Epidermal melanocyte (primary cell): Measurements from ENCODE around the gene CX3CL1.
"Not testable (repeated sequence)": the region's sequence is repeated elsewhere in the genome, so short reads cannot be mapped to it uniquely, and the experiment has no call there.

Source experiments
- DNase-seq: peaks from one replicate; pipeline ENCODE4 v3.0.0; 2011; ENCODE audit warnings: low spot score; ENCODE audit not compliant: insufficient read length

Gene CX3CL1

GRCh38 chr16:57357330-57358085 is 14.8 kb upstream of the CX3CL1 start:
- no peak for DNase-seq

GRCh38 chr16:57358086-57358420 is 14.2 kb upstream of the CX3CL1 start:
- DNase-seq, result no peak

GRCh38 chr16:57358527-57359095 is 13.7 kb upstream of the CX3CL1 start, which contains the start of gene CCL22:
CCL22 (plus strand) TSS chr16:57358783; CDS start chr16:57358817, 34 bp downstream.
- DNase-seq, result no peak

- DNase-seq, result no peak
These were observed 11.9 kb upstream of the CX3CL1 start for GRCh38 chr16:57360321-57360935.

GRCh38 chr16:57361404-57361803 is 10.9 kb upstream of the CX3CL1 start:
- DNase-seq, result no peak

GRCh38 chr16:57364143-57364542 is 8.1 kb upstream of the CX3CL1 start:
- no peak for DNase-seq

GRCh38 chr16:57366544-57367040 is 5.7 kb upstream of the CX3CL1 start:
- no peak for DNase-seq

- DNase-seq, result no peak
These were observed 5.1 kb upstream of the CX3CL1 start for GRCh38 chr16:57367116-57367752.

- no peak for DNase-seq
These were observed 557 bp upstream of the CX3CL1 start for GRCh38 chr16:57371494-57372371.

GRCh38 chr16:57373117-57373947 is 1.0 kb downstream of the CX3CL1 start:
- no peak for DNase-seq

- no peak for DNase-seq
These were observed 1.8 kb downstream of the CX3CL1 start for GRCh38 chr16:57374067-57374534.

GRCh38 chr16:57374925-57375465 is 2.7 kb downstream of the CX3CL1 start:
- not testable (repeated sequence) for DNase-seq

GRCh38 chr16:57376313-57376818 is 4.1 kb downstream of the CX3CL1 start:
- no peak for DNase-seq

GRCh38 chr16:57377080-57377841 is 5.0 kb downstream of the CX3CL1 start:
- no peak for DNase-seq

- no peak for DNase-seq
These were observed 7.3 kb downstream of the CX3CL1 start for GRCh38 chr16:57379579-57379978.

GRCh38 chr16:57380671-57381462 is 8.6 kb downstream of the CX3CL1 start:
- no peak for DNase-seq

GRCh38 chr16:57381791-57382534 is 9.7 kb downstream of the CX3CL1 start:
- no peak for DNase-seq
